ENCODE results near the gene PPP1R13B.
A peak's percentile ranks its signal among the peaks of the same experiment; 100 is the strongest.

Gene PPP1R13B

GRCh38 chr14:103880348-103881267, 33.2 kb upstream of the PPP1R13B start:
- peak; percentile 15 to 37 for DNase-seq (ENCODE audit: low read depth in 2 of 2)

GRCh38 chr14:103879570-103880347, 32.4 kb upstream of the PPP1R13B start:
- no peak for DNase-seq (ENCODE audit: low read depth in 2 of 2)

GRCh38 chr14:103879118-103879569, 31.8 kb upstream of the PPP1R13B start:
- DNase-seq (ENCODE audit: low read depth in 2 of 2) = no peak

DNA sequence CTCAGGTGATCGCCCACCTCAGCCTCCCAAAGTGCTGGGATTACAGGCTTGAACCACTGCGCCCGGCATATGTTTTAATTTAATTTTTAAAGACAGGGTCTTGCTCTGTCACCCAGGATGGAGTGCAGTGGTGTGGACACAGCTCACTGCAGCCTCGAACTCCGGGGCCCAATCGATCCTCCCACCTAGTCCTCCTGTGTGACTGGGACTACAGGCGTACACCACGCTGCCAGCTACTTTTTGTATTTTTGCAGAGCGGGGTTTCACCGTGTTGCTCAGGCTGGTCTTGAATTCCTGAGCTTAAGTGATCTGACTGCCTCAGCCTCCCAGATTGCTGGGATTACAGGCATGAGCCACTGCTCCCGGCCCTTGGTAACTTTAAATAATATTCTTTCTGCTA, 30.8 kb upstream of the PPP1R13B start:
- no peak for DNase-seq (ENCODE audit: low read depth in 2 of 2)

DNA sequence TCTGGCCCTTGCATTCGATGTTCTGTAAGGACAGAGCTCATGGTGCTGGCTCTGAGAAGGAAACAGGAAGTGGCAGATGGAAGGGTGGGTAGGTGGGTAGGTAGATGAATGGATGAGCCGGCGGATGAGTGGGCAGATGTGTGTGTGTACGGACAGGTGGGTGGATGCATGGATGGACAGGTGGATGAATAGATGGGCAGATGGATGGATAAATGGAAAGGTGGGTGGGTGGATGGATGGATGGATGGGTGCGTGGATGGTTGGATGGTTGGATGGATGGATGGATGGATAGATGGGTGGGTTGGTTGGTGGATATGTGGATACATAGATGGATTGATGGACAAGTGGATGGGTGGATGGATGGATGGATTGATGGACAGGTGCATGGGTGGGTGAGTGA, 27.6 kb upstream of the PPP1R13B start:
- DNase-seq (ENCODE audit: low read depth in 2 of 2) = no peak

DNA sequence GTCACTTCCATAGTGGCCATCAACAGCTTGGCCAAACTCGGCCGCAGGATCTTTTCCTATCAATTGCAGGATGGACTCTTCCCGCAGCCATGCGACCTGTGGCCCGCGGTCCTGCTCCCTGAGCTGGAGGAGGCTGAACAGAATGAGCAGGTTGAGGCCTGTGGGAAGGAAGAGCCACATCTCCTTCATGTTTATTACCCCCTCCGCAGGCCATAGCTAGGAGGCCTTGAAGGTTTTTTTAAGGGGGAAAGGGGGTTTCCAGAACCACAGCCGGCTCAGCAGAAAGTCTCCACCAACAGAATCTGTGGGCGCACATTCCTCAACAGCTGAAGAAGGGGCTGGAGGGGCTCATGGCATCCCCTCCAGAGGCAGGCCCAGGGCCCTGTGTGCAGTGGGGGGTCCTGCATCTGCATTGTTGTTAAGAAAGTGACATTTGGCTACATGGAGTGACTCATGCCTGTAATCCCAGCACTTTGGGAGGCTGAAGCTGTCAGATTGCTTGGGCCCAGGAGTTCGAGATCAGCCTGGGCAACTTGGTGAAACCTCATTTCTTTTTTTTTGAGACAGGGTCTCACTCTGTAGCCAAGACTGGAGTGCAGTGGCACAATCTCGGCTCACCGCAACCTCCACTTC, 25.2 kb upstream of the PPP1R13B start:
- DNase-seq (ENCODE audit: low read depth in 2 of 2) = no peak

GRCh38 chr14:103871596-103872480, 24.5 kb upstream of the PPP1R13B start:
- DNase-seq (ENCODE audit: low read depth in 2 of 2) = no peak

GRCh38 chr14:103870891-103871595, 23.7 kb upstream of the PPP1R13B start:
- no peak for DNase-seq (ENCODE audit: low read depth in 2 of 2)

- no peak for DNase-seq (ENCODE audit: low read depth in 2 of 2)
These were observed 22.9 kb upstream of the PPP1R13B start for GRCh38 chr14:103870144-103870876.

GRCh38 chr14:103869406-103870143, 22.2 kb upstream of the PPP1R13B start:
- no peak for DNase-seq (ENCODE audit: low read depth in 2 of 2)

DNA sequence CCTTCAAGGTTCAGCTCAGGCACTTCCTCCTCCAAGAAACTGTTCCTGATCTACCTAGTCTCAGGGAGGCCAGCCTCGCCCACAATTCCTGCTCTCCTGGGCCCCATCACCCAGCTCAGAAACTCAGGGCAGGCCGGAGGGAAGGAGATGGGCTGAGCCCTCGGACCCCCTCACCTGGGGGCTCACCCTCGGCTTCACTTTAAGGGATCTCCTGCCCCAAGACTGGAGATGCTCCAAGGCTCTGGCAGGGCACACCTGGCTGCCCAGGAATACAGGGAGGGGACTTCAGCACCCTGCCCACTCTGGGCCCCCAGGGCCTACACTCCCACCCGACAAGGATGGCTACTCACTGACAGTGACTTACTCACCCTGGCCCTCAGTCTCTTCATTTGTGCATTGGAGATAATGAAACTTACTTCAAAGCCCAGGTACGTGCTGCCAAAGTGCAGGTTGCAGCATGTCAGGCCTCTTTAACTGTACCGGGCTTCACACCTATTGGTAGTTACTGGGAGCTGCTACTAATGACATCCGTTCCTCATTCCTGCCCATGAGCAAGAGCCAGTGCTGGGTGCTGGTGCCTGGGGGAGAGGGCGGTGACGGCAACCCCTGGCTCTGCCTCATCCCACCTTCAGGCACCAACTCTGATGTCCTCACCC, 21.0 kb upstream of the PPP1R13B start:
- DNase-seq (ENCODE audit: low read depth in 2 of 2) = no peak

- DNase-seq (ENCODE audit: low read depth in 2 of 2) = no peak
These were observed 20.2 kb upstream of the PPP1R13B start for GRCh38 chr14:103867523-103867953.

DNA sequence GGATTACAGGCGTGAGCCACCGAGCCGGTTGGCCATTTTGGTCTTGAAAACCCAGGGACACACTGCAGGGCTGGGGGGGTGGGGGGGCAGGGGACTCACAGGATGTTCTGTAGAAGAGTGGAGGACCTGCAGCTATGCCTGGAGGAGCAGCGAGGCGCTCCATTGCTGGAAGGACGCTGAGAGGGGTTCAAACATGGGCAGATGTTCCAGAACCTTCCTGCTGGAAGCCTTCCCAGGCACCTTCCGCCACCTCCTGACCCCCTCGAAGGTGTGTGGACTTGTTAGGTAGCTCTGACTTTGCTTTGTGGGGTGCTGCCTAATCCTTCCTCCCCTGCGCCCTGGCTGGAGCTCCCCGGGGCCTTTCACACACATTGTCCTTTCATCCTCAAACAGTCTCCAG, 19.6 kb upstream of the PPP1R13B start:
- DNase-seq (ENCODE audit: low read depth in 2 of 2) = no peak

DNA sequence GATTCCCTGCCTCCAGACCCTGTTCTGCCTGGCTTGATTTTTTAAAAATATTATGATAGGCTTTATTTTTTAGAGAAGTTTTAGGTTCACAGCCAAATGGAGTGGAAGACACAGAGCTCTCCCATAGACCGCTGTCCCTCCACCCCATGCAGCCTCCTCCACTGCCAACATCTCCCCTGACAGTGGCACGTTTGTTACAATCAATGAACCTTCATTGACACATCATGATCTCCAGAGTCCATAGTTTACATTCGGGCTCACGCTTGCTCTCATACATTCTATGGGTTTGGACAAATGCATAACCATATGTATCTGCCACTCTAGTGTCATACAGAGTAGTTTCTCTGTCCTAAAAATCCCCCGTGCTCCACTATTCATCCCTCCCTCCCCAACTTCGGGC, 15.9 kb upstream of the PPP1R13B start:
- DNase-seq (ENCODE audit: low read depth in 2 of 2) = no peak

DNA sequence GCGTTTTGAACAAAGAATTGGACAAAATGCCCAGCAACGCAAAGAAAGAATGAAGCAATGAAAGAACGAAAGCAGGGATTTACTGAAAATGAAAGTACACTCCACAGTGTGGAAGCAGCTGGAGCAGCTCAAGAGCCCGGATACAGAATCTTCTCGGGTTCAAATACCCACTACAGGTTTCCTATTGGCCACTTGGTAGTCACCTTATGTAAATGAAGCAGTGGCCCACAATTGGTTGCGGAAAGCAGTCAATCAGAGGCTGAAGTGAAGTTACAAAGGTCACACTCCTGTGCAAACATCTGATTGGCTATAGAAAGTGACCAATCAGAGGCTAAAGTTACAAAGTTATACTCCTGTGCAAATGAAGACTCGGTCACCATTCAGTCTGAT, 15.0 kb upstream of the PPP1R13B start:
- DNase-seq (ENCODE audit: low read depth in 2 of 2) = no peak

DNA sequence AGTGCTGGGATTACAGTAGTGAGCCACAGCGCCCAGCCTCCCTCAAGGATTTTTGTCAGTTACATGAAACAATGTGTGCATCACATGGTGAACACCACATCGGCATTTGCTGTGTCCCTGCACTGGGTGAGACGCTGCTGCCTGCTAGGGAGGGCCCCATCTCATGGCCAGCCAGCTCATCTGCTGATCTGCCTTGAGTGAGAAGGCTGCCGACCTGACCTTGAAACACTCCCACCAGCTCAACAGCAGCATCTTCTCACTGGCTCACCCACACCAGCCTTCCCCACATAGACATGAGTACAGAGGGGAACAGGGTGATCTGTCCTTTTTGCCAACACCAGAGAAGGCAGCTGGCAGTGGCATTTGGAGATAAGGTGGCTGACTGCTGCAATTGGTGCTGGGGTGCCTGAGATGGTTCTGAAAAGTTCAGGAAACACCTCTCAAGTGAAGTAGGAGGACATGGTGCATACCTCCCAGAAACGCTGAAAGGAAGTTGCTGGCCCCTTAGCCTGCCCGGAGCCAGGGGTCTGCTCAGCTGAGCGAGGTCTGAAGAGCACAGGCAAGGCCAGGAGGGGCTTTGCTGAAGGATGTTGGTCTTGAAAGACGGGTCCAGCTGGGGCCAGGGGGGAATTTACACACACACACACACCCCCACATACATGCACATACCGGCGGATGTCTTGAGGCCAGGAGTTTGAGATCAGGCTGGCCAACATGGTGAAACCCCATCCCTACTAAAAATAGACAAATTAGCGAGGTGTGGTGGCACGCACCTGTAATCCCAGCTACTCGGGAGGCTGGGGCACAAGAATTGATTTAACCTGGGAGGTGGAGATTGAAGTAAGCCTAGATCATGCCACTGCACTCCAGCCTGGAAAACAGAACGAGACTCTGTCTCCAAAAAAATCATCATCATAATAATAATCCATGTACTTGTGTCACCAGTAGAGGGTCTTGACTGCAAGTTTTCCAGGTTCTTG, 14.3 kb upstream of the PPP1R13B start:
- DNase-seq (ENCODE audit: low read depth in 2 of 2) = no peak

- DNase-seq (ENCODE audit: low read depth in 2 of 2) = no peak
These were observed 12.2 kb upstream of the PPP1R13B start for GRCh38 chr14:103859416-103860202.

All from fibroblast of skin of left biceps (primary cell).